Parathyroid adenoma (tissue), 2 donors: ENCODE results near the gene ARRDC1.
A peak's percentile ranks its signal among the peaks of the same experiment; 100 is the strongest.

Experiments
- H2AFZ ChIP-seq: fragments of 300-600 bp; sonication (generic); one replicate; pipeline ENCODE4 v1.7.0; 2017; ENCODE audit warnings: antibody characterized with exemption, mild to moderate bottlenecking
- H3K27ac ChIP-seq: fragments of 300-600 bp; sonication (generic); one replicate; pipeline ENCODE4 v1.7.0; 2017
- H3K27me3 ChIP-seq: fragments of 300-600 bp; sonication (generic); one replicate; pipeline ENCODE4 v1.7.0; 2017; ENCODE audit warnings: low read length; ENCODE audit not compliant: control insufficient read depth, insufficient read depth
- H3K36me3 ChIP-seq: fragments of 300-600 bp; sonication (generic); one replicate; pipeline ENCODE4 v1.7.0; 2017; ENCODE audit warnings: low read length; ENCODE audit not compliant: control insufficient read depth, insufficient read depth
- H3K4me1 ChIP-seq: fragments of 300-600 bp; sonication (generic); one replicate; pipeline ENCODE4 v1.7.0; 2017; ENCODE audit warnings: control low read depth
- H3K4me2 ChIP-seq: fragments of 300-600 bp; sonication (generic); one replicate; pipeline ENCODE4 v1.7.0; 2017; ENCODE audit warnings: low read length
- H3K4me3 ChIP-seq: fragments of 300-600 bp; sonication (generic); one replicate; pipeline ENCODE4 v1.7.0; 2017; ENCODE audit warnings: low read depth, low read length
- H3K79me2 ChIP-seq: fragments of 300-600 bp; sonication (generic); one replicate; pipeline ENCODE4 v1.7.0; 2017; ENCODE audit warnings: control low read depth
- H3K9ac ChIP-seq: fragments of 300-600 bp; sonication (generic); one replicate; pipeline ENCODE4 v1.7.0; 2017; ENCODE audit warnings: mild to moderate bottlenecking
- H3K9me3 ChIP-seq: fragments of 300-600 bp; sonication (generic); one replicate; pipeline ENCODE4 v1.7.0; 2017; ENCODE audit warnings: low read length; ENCODE audit not compliant: control insufficient read depth
- CTCF ChIP-seq: fragments of 300-600 bp; sonication (generic); IDR thresholded peaks from one replicate; pipeline ENCODE4 v1.7.0; 2017; ENCODE audit warnings: antibody characterized with exemption, mild to moderate bottlenecking
- donor health status: primary hyperparathyroidism.

ARRDC1 gene

DNA sequence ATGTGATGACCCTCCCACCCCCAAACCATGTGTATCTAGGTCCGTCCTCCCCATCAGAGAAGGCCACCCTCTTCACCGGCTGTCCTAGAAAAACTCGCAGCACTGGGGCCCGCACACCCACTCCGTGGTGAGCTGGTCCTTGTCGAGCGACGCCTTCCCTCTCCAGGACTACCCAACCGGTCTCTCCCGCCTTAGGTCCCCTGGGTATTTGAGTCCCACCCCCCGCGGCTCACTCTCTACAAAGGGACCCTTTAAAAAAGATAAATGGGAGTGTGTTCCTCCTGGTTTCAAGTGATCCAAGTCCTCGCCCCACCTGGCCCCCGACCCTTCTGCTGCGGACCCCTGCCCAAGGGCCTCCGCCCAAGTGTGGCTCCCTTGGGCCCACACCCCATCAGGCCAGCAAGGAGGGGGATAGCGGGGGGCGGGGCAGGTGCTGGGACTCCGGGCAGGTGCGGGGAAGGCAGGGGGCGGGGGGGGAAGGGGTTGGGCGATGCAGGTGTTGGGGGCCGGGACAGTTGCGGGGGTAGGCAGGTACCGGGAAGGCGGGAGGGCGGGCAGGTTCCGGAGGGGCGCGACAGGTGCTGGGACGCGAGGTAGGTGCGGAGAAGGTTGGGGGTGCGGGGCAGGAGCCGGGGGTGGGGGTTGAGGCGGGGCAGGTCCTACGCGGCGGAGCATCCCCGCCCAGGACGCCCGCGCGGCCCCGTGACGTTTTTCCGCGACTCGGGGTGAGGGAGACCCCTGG lies 970 bp upstream of the ARRDC1 start:
- peaks cover 9% of the 10 kb centered on the region for H3K4me1 ChIP-seq

GRCh38 chr9:137606005-137606621 lies 627 bp downstream of the ARRDC1 start:
- Histone ChIP-seq H3K9me3 (no peaks in the 10 kb centered on the region), H3K9ac (no peak overlapping the region), H3K4me1 (peaks cover 9% of the 10 kb centered on the region), H3K27me3 (no peaks in the 10 kb centered on the region), H3K4me2 (peak overlapping the region; percentile 71), H3K27ac (peak overlapping the region; percentile 22), H3K4me3 (peak overlapping the region; percentile 52), H2AFZ (peak overlapping the region; percentile 68), H3K79me2 (peaks cover 4% of the 10 kb centered on the region), H3K36me3 (no peaks in the 10 kb centered on the region)
- TF ChIP-seq CTCF: no peak

More for the DNA sequence above, 970 bp upstream of the ARRDC1 start:
- Histone ChIP-seq H3K4me3 (peak overlapping the region; percentile 11), H3K36me3 (no peaks in the 10 kb centered on the region), H2AFZ (peak overlapping the region; percentile 50), H3K9ac (no peak overlapping the region), H3K27me3 (no peaks in the 10 kb centered on the region), H3K79me2 (no peaks in the 10 kb centered on the region), H3K27ac (no peak overlapping the region), H3K9me3 (no peaks in the 10 kb centered on the region), H3K4me2 (no peak overlapping the region)
- TF ChIP-seq CTCF: no peak

DNA sequence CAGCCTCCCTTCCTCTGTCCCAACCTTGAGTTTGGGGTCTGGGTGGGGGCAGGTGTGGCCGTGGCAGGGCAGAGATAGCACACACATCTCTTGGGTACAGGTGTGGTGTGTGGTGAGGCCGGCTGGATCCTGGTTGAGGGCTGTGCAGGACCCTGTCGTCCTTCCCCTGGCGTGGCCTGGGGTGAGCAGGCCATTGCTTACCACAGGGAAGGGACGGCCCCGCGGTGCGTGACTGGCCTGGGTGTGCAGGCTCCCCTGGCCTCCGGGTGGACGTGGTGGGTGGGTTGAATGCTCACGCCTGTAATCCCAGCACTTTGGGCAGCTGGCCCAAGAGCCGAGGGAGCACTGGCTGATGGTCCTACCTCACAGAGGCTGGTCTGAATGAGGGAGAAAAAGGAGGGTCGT lies 1.2 kb downstream of the ARRDC1 start:
- TF ChIP-seq CTCF: no peak
- Histone ChIP-seq H3K27me3 (no peaks in the 10 kb centered on the region), H3K79me2 (peaks cover 7% of the 10 kb centered on the region), H3K4me3 (peak overlapping the region; percentile 52), H2AFZ (no peak overlapping the region), H3K4me2 (peak overlapping the region; percentile 71), H3K36me3 (no peaks in the 10 kb centered on the region), H3K9me3 (no peaks in the 10 kb centered on the region), H3K9ac (no peak overlapping the region), H3K27ac (peak overlapping the region; percentile 22), H3K4me1 (peaks cover 9% of the 10 kb centered on the region)

DNA sequence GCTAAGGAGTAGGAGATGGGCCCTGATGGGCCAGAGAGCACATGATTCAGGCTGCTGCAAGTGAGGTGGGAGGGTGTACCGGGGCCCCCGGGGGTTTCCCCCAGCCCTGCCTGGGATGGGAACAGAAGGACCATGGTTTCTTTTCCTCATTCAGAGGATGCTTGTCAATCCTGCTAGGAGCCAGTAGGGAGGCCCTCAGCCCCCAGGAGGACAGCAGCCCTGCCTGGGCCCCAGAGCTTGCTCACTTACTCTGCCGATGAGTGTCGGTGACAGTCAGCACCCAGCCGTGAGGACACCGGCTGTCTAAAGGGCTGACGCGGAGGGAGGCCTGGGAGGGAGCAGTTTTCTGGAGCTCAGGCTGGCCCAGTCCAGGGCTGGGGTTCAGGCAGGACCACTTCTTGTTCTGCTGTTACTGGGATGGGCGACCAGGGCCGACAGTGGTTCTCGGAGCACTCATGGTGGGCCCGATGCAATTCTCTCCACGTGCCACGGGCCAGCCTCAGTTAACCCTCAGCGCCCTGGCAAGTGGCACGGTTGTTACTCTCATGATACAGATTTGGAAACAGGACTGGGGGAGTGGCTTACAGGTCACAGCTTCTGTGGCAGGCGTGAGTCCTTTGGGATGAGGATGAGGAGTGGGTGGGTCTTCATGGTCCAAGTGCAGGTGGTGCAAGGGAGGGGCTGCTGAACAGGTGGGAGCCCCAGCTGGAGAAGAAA lies 1.8 kb downstream of the ARRDC1 start:
- Histone ChIP-seq H3K4me3 (peak overlapping the region; percentile 52), H3K9me3 (no peaks in the 10 kb centered on the region), H3K27ac (no peak overlapping the region), H3K27me3 (no peaks in the 10 kb centered on the region), H3K4me1 (peaks cover 12% of the 10 kb centered on the region), H3K4me2 (peak overlapping the region; percentile 71), H3K79me2 (peaks cover 7% of the 10 kb centered on the region), H3K9ac (no peak overlapping the region), H2AFZ (no peak overlapping the region), H3K36me3 (no peaks in the 10 kb centered on the region)
- TF ChIP-seq CTCF: no peak
